ENCODE results near the gene VPS33A.

DNA sequence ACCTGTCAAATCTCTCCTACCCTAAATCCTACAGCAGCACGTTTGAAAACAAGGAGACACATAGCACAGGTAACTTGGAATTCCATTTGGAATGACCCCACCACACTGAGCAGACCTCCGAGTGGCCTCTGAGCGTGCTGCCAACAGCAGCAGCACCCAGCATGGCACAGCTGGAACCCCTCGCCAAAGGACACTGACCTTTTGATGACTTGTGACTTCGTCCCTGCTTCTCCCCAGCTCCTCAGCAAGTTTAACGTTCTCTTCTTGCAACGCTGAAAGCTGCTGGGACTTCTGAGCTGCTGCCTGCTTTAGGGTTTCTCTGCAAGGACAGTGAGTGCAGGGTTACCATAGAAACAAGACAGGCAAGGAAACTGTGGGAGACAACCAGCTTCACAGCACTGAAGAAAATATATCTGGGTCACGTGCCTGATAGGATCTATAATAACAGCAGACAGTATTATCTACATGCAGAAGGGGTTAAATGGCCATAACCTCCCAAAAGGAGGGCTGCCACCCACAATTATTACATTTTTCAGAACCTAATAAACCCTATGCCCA lies 43.3 kb upstream of the VPS33A start:
- TF ChIP-seq, protein P1, sequence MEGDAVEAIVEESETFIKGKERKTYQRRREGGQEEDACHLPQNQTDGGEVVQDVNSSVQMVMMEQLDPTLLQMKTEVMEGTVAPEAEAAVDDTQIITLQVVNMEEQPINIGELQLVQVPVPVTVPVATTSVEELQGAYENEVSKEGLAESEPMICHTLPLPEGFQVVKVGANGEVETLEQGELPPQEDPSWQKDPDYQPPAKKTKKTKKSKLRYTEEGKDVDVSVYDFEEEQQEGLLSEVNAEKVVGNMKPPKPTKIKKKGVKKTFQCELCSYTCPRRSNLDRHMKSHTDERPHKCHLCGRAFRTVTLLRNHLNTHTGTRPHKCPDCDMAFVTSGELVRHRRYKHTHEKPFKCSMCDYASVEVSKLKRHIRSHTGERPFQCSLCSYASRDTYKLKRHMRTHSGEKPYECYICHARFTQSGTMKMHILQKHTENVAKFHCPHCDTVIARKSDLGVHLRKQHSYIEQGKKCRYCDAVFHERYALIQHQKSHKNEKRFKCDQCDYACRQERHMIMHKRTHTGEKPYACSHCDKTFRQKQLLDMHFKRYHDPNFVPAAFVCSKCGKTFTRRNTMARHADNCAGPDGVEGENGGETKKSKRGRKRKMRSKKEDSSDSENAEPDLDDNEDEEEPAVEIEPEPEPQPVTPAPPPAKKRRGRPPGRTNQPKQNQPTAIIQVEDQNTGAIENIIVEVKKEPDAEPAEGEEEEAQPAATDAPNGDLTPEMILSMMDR (IDR thresholded peaks at IDR 0.05), result no peak
- TF ChIP-seq POLR2A (IDR thresholded peaks at IDR 0.05) (no peak), EP300 (IDR thresholded peaks at IDR 0.05) (no peak)
